Immature natural killer cell (primary cell): Measurements from ENCODE around the gene OGDHL. TPM values are rescaled to one million over a fixed set of nuclear protein-coding genes. Genes with fewer than 3 reads are reported as not detected.
"Not testable (repeated sequence)": the region's sequence is repeated elsewhere in the genome, so short reads cannot be mapped to it uniquely, and the experiment has no call there.

Experiments used
- DNase-seq, 3 donors: peaks; one replicate each; pipeline ENCODE4 v3.0.0; 2022; ENCODE audit warnings: mixed read lengths in 1 of 3
- H3K27ac Mint-ChIP-seq, 6 donors: one replicate each; pipeline ENCODE4 v1.8.0; 2020; ENCODE audit warnings: mixed read lengths in 6 of 6, mild to moderate bottlenecking in 5 of 6, inconsistent platforms in 4 of 6, moderate library complexity in 3 of 6
- H3K27me3 Mint-ChIP-seq, 3 donors: one replicate each; pipeline ENCODE4 v1.8.0; 2020 to 2021; ENCODE audit warnings: low read depth in 3 of 3, mild to moderate bottlenecking in 3 of 3, mixed read lengths in 3 of 3, moderate library complexity in 3 of 3, inconsistent platforms in 1 of 3
- H3K36me3 Mint-ChIP-seq, 3 donors: one replicate each; pipeline ENCODE4 v1.8.0; 2020; ENCODE audit warnings: mixed read lengths in 3 of 3, inconsistent platforms in 2 of 3, mild to moderate bottlenecking in 2 of 3
- H3K4me1 Mint-ChIP-seq, 2 donors: one replicate each; pipeline ENCODE4 v1.8.0; 2020; ENCODE audit warnings: inconsistent platforms in 2 of 2, mild to moderate bottlenecking in 2 of 2, mixed read lengths in 2 of 2, moderate library complexity in 1 of 2
- H3K4me3 Mint-ChIP-seq, 5 donors: one replicate each; pipeline ENCODE4 v1.8.0; 2020; ENCODE audit warnings: mild to moderate bottlenecking in 5 of 5, mixed read lengths in 5 of 5, inconsistent platforms in 3 of 5, moderate library complexity in 3 of 5
- H3K9me3 Mint-ChIP-seq, 6 donors: one replicate each; pipeline ENCODE4 v1.8.0; 2020; ENCODE audit warnings: mild to moderate bottlenecking in 6 of 6, mixed read lengths in 6 of 6, inconsistent platforms in 4 of 6, moderate library complexity in 3 of 6
- polyA plus RNA-seq, 3 donors: library from polyadenylated mRNA; unstranded; fragments of 300-500 nt; fragmentation: Illumina TruSeq; gene quantifications; one replicate each; pipeline ENCODE4 v1.2.3, GENCODE V29; 2021

OGDHL gene
- not detected for polyA plus RNA-seq

DNA sequence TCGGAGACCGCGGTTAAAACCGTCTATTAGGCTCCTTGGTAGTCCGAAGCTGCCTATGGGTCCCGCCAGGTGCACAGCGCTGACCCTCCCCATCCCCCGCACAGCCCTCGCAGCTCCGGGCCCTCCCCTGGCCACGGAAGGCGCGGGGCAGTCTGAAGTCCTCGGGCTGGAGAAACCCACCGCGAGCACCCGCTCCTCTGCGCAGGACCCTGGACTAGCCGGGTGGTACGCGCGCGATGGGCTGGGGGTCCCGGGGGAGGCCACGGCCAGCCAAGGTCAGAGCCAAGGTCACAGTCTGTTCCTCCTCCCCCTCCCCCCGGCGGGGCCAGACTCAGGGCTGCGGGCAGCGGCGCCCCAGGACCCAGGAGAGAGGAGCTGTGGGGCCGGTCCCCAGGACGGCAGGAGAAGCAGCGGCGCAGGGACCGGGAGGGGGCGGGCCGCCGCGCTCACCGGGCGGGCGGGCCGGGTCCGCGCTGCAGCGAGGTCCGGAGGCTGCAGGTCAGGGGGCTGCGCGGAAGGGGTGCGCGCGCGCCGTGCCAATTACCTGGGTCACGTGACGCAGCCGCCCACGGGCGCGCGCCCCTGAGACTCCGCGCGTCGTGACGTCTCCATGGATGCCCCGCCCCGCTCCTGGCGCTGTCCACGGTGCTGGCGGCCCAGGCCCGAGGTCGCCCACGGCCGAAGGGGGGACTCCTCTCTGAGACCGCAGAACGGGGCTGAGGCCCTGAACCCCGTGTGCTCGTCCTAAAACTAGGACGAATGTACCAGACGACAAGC is at the start of gene OGDHL:
Gene OGDHL (minus strand): TSS at position 535 of the 777 bp plus-strand sequence. CDS start 3,731 bp downstream, outside the sequence.
- Mint-ChIP-seq H3K4me3 (peak within 1 kb of the TSS; percentile 44 to 68 (median 63)), H3K27me3 (peaks cover 3 to 24% (median 6%) of the 10 kb centered on the region in 3 donors), H3K9me3 (peaks cover 0 to 3% (median 0%) of the 10 kb centered on the region in 6 donors), H3K4me1 (peaks cover 5 to 9% of the 10 kb centered on the region in 2 donors), H3K36me3 (peaks cover 0 to 3% (median 0%) of the 10 kb centered on the region in 3 donors), H3K27ac (no peak within 1 kb of the TSS)
- DNase-seq = peak; percentile 7 to 24 (median 21)

DNA sequence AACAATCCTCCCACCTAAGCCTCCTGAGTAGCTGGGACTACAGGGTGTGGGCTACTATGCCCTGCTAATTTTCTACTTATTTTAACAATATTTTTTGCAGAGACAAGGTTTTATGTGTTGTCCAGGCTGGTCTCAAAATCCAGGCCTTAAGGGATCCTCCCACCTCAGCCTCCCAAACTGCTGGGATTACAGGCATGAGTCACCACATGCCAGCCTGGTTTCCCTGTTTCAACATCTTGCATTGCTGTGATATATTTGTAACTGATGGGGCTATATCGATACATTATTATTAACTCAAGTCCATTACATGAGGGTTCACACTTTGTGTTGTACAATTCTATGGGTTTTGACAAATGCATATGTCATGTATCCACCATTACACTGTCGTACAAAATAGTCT is 41.9 kb upstream of the OGDHL start:
- no peak for DNase-seq
- Mint-ChIP-seq H3K36me3 (peaks cover 0 to 3% (median 0%) of the 10 kb centered on the region in 3 donors), H3K4me3 (no peak overlapping the region), H3K27me3 (peaks cover 0 to 8% (median 7%) of the 10 kb centered on the region in 3 donors), H3K27ac (no peak overlapping the region), H3K9me3 (peaks cover 0 to 12% (median 6%) of the 10 kb centered on the region in 6 donors), H3K4me1 (no peaks in the 10 kb centered on the region)

DNA sequence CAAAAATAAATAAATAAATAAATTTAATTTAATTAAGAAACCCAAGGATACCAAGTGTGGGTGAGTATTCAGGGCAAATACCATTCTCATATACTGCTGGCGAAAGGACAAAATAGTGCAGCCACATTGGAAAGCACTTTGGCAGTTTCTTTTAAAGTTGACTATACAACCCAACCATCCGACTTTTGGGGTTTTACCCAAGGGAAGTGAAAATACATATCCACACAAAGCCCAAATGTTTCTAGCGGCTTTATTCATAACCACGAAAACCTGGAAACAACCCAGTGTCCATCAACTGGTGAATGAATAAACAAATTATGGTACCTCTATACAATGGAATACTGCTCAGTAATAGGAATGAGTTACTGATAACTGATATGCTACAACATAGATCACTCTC is 36.2 kb upstream of the OGDHL start:
- DNase-seq = no peak
- Mint-ChIP-seq H3K36me3 (no peaks in the 10 kb centered on the region), H3K27me3 (peaks cover 0 to 12% (median 1%) of the 10 kb centered on the region in 3 donors), H3K27ac (no peak overlapping the region), H3K4me1 (no peaks in the 10 kb centered on the region), H3K9me3 (no peaks in the 10 kb centered on the region), H3K4me3 (no peak overlapping the region)

GRCh38 chr10:49791100-49791499 is 29.0 kb upstream of the OGDHL start:
- H3K4me3 Mint-ChIP-seq = no peak overlapping the region
- H3K36me3 Mint-ChIP-seq = no peaks in the 10 kb centered on the region
- no peaks in the 10 kb centered on the region for H3K9me3 Mint-ChIP-seq
- DNase-seq = no peak
- H3K27me3 Mint-ChIP-seq = peaks cover 0 to 8% (median 3%) of the 10 kb centered on the region in 3 donors
- H3K4me1 Mint-ChIP-seq = no peaks in the 10 kb centered on the region
- H3K27ac Mint-ChIP-seq = no peak overlapping the region

GRCh38 chr10:49784681-49785080 is 22.6 kb upstream of the OGDHL start:
- Mint-ChIP-seq H3K27ac (no peak overlapping the region), H3K27me3 (peaks cover 4 to 6% (median 5%) of the 10 kb centered on the region in 3 donors), H3K4me3 (no peak overlapping the region), H3K36me3 (no peaks in the 10 kb centered on the region), H3K4me1 (no peaks in the 10 kb centered on the region), H3K9me3 (peaks cover 0 to 2% (median 0%) of the 10 kb centered on the region in 6 donors)
- no peak for DNase-seq

DNA sequence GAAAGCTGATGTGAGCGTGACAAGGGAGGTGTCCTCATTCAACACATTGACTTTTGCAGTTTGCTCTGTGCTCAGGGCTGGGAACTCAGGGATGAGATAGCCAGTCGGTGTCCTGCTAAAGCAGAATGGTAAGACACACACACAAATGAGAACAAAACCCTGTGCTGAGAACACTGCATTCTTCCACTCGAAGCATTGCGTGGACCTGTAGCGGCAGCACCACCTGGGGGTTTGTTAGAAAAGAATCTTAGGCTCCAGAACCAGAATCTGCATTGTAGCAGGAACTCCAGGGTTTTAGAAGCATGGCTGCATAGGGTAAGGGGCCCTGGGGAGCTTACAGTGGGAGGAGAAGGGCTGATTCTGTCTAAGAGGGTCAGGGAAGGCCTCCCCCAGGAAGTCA is 21.5 kb upstream of the OGDHL start:
- peaks cover 0 to 2% (median 0%) of the 10 kb centered on the region in 6 donors for H3K9me3 Mint-ChIP-seq
- H3K27ac Mint-ChIP-seq = no peak overlapping the region
- no peak overlapping the region for H3K4me3 Mint-ChIP-seq
- H3K4me1 Mint-ChIP-seq = no peaks in the 10 kb centered on the region
- no peak for DNase-seq
- H3K36me3 Mint-ChIP-seq = no peaks in the 10 kb centered on the region
- H3K27me3 Mint-ChIP-seq = peaks cover 4 to 6% (median 5%) of the 10 kb centered on the region in 3 donors

GRCh38 chr10:49781247-49781646 is 19.1 kb upstream of the OGDHL start:
- peaks cover 3 to 7% (median 5%) of the 10 kb centered on the region in 3 donors for H3K27me3 Mint-ChIP-seq
- no peaks in the 10 kb centered on the region for H3K4me1 Mint-ChIP-seq
- no peak overlapping the region for H3K4me3 Mint-ChIP-seq
- peaks cover 0 to 5% (median 0%) of the 10 kb centered on the region in 6 donors for H3K9me3 Mint-ChIP-seq
- no peaks in the 10 kb centered on the region for H3K36me3 Mint-ChIP-seq
- DNase-seq = no peak
- H3K27ac Mint-ChIP-seq = no peak overlapping the region

- Mint-ChIP-seq H3K4me3 (no peak overlapping the region), H3K36me3 (no peaks in the 10 kb centered on the region), H3K4me1 (no peaks in the 10 kb centered on the region), H3K27me3 (peaks cover 0 to 13% (median 2%) of the 10 kb centered on the region in 3 donors), H3K27ac (no peak overlapping the region), H3K9me3 (peaks cover 0 to 4% (median 0%) of the 10 kb centered on the region in 6 donors)
- DNase-seq = no peak
Observed at GRCh38 chr10:49778197-49778596, 16.1 kb upstream of the OGDHL start.

DNA sequence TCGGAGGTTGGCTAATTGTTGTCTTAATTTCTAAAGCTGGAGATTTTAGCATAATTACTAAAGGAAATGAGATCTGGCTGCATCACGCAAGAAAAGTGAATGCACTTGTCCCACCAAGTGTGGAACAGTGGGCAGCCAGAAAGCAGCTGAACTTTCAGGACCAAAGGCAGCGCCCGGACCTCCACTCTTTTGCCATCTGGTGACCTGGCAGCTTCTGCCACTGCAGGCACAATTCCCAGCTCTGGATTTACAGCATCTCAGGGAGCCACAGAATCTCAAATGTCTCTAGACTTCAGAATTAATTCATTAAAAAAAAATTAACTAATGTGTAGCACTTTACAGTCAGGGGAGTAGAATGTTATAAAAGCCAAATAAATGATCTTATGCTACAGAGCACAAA is 14.7 kb upstream of the OGDHL start:
- H3K4me3 Mint-ChIP-seq = no peak overlapping the region
- H3K9me3 Mint-ChIP-seq = peaks cover 0 to 4% (median 0%) of the 10 kb centered on the region in 6 donors

DNA sequence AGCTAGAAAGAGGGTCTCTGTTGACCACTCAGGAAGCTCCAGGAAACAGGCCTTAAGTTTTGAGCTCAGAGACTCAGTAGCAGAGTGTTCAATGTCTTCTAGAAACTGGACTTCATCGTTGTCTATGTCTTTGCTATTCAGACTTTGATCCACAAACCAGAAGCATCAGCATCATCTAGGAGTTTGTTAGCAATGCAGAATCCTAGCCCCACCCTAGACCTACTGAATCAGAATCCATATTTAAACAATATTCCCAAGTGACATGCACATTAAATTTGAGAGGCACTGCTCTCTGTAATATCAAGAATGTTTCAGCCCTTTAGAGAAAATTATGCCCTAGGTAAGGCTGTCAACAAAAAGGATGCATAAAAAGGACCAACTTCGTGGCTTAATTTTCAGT is 12.9 kb upstream of the OGDHL start:
- H3K27me3 Mint-ChIP-seq = peaks cover 2 to 17% (median 4%) of the 10 kb centered on the region in 3 donors
- no peaks in the 10 kb centered on the region for H3K36me3 Mint-ChIP-seq
- H3K4me3 Mint-ChIP-seq = no peak overlapping the region
- H3K4me1 Mint-ChIP-seq = no peaks in the 10 kb centered on the region
- DNase-seq = no peak
- H3K27ac Mint-ChIP-seq = no peak overlapping the region
- peaks cover 0 to 4% (median 0%) of the 10 kb centered on the region in 6 donors for H3K9me3 Mint-ChIP-seq

More for the DNA sequence above, 14.7 kb upstream of the OGDHL start:
- DNase-seq = no peak
- peaks cover 0 to 15% (median 2%) of the 10 kb centered on the region in 3 donors for H3K27me3 Mint-ChIP-seq
- no peak overlapping the region for H3K27ac Mint-ChIP-seq
- no peaks in the 10 kb centered on the region for H3K36me3 Mint-ChIP-seq
- no peaks in the 10 kb centered on the region for H3K4me1 Mint-ChIP-seq

- H3K36me3 Mint-ChIP-seq, H3K27ac Mint-ChIP-seq, H3K4me3 Mint-ChIP-seq, H3K9me3 Mint-ChIP-seq, DNase-seq, H3K4me1 Mint-ChIP-seq: not testable (repeated sequence)
- peaks cover 1 to 19% (median 4%) of the 10 kb centered on the region in 3 donors for H3K27me3 Mint-ChIP-seq
Observed at GRCh38 chr10:49772944-49773343, 10.8 kb upstream of the OGDHL start.

- not testable (repeated sequence) for H3K4me1 Mint-ChIP-seq, H3K36me3 Mint-ChIP-seq, DNase-seq, H3K9me3 Mint-ChIP-seq, H3K4me3 Mint-ChIP-seq, H3K27ac Mint-ChIP-seq
- H3K27me3 Mint-ChIP-seq = peaks cover 5 to 31% (median 8%) of the 10 kb centered on the region in 3 donors
Observed at GRCh38 chr10:49771046-49771445, 8.9 kb upstream of the OGDHL start.

DNA sequence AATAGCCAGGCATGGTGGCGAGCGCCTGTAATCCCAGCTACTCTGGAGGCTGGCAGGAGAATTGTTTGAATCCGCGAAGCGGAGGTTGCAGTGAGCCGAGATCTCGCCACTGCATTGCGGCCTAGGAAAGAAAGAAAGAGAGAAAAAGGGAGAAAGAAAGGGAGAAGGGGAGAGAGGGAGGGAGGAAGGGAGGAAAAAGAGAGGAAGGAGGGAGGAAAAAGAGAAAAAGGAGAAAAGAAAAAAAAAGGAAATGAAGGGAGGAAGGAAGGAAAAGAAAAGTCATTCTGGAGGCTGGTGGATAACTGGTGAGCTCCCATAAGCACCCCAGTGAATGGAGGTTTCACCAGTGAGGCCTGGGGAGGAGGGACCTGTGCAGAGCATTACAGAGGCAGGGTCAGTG is 7.6 kb upstream of the OGDHL start:
- no peaks in the 10 kb centered on the region for H3K4me1 Mint-ChIP-seq
- peaks cover 0 to 6% (median under 1%) of the 10 kb centered on the region in 6 donors for H3K9me3 Mint-ChIP-seq
- no peak overlapping the region for H3K4me3 Mint-ChIP-seq
- H3K27ac Mint-ChIP-seq = no peak overlapping the region
- no peaks in the 10 kb centered on the region for H3K36me3 Mint-ChIP-seq
- H3K27me3 Mint-ChIP-seq = peaks cover 5 to 26% (median 8%) of the 10 kb centered on the region in 3 donors
- DNase-seq = no peak

- H3K4me1 Mint-ChIP-seq = no peaks in the 10 kb centered on the region
- no peak for DNase-seq
Observed at GRCh38 chr10:49768731-49769130, 6.6 kb upstream of the OGDHL start.

More at GRCh38 chr10:49768731-49769130, 6.6 kb upstream of the OGDHL start:
- Mint-ChIP-seq H3K27ac (no peak overlapping the region), H3K36me3 (peaks cover 0 to 1% (median 0%) of the 10 kb centered on the region in 3 donors), H3K27me3 (peaks cover 5 to 24% (median 8%) of the 10 kb centered on the region in 3 donors), H3K9me3 (peaks cover 0 to 6% (median 0%) of the 10 kb centered on the region in 6 donors), H3K4me3 (no peak overlapping the region)
